HG03354 (cell line): ENCODE data around the gene FOXC2.

ENCODE experiments used
- ATAC-seq: cut with Tn5 transposase; IDR thresholded peaks from one replicate; pipeline ENCODE4 v1.9.1; 2021; ENCODE audit warnings: mild to moderate bottlenecking; ENCODE audit not compliant: unreplicated experiment, poor library complexity, severe bottlenecking

Gene FOXC2

DNA sequence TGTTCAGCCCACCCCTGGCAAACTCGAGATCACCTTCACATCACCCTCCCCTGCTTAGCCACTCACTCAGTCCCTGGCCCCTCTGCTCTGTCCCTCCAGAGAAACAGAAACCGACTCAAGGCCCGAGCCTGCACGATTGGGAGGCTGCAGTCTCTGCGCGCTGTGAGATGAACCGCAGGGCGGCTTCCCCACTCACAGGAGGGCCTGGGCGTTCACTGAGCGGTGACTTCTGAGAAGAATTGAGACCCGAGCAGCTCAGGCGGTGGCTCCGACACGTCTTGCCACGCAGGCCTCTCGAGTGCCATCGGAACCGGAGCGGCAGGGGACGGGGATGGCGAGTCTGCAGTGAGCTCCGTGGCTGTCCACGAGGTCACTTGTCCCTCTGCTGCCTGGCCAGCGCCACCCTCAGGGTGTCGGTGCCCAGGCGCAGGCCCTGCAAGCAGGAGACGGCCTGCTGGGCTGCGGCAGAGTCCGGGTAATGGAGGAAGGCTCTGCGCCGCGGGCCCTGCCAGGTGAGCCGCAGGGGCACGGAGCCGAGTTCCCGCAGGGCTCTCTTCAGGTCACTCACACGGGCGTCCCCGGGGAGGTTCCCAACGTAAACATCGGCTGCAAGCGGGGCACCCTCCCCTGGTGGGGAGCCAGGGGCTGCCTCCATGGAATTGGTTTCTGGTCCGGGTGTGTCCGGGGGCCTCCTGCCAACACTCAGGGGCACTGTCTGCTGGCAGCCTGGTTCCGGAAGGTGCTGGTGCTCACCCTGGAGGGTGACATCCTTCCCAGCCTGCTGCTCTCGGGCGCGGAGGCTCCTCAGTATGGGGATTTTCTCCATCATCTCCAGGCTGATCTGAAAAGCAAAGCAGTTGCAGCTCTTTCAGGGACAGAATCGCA is 34.7 kb upstream of the FOXC2 start:
- no peak for ATAC-seq

DNA sequence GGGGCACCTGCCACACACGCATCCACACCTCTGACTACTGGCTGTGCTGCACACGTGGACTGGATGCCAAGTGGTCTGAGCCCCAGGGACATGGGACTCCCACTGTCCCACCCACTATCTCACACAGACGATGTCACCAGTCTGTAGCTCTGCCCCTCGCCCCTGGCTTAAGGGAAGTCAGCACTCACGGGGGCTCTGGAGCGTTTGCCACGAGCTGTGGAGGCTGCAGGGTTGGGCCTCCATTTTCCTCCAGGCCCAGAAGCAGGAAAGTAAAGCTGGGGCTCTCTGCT is 34.2 kb upstream of the FOXC2 start:
- ATAC-seq: no peak

DNA sequence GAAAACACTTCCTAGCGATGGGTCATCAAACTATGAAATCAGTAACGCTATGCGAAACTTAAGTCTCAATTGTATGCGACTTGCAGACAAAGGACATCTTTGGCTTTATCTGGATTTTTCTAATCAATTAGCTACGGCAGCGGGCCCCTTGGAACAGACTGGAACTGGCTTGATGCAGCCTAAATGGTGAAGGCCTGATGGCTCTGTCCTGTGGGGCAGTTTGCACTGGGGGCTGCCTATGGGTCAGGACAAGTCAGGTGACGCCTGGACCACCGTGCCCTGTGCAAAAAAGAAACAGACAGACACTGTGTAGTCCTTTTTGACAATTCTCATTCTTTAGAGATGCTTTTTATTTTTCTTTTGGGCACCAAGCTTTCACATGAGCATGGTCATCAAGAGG is 33.6 kb upstream of the FOXC2 start:
- ATAC-seq: no peak

GRCh38 chr16:86533767-86534351 is 32.8 kb upstream of the FOXC2 start:
- no peak for ATAC-seq

DNA sequence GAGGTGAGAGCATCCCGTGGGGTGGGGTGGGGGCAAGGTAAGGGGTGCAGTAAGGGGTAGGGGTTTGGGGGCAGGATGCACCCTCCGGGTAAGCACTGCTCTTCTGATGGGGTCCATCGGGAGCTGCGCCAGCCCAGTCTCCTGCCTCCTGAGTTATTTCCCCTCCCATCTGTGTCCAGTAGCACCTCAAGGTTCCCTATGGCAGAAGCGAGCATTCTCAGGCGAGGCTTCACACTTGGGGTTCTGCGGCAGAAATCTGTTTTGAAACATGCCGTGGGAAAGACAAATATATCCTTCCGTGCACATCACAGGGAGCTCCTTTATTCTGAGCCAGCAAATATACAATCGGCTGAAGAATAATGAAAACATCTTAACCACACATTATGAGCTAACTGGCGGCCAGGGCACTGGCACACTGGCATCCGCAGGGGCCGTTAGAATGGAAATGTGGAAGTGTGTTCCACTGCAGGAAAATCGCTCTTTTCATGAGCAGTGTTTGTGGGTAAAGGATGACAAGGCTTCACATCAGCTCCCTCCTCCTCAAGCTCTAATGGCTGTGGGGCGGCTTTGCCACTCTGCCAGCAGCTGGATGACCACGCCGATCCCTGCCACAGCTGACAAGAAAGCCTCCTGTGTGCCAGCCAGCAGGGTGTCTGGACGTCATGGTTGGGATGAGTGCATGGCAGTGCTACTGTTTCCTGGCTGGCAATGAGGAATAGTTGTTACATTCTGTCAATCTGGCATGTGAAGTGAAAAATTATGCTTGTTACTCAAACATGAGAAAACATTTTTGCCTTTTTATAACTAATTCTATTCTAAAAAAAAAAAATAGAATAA is 31.6 kb upstream of the FOXC2 start:
- no peak for ATAC-seq

GRCh38 chr16:86536621-86537020 is 30.0 kb upstream of the FOXC2 start:
- no peak for ATAC-seq

- no peak for ATAC-seq
Observed at GRCh38 chr16:86537486-86537885, 29.1 kb upstream of the FOXC2 start.

GRCh38 chr16:86538196-86538780 is 28.3 kb upstream of the FOXC2 start:
- ATAC-seq: no peak

DNA sequence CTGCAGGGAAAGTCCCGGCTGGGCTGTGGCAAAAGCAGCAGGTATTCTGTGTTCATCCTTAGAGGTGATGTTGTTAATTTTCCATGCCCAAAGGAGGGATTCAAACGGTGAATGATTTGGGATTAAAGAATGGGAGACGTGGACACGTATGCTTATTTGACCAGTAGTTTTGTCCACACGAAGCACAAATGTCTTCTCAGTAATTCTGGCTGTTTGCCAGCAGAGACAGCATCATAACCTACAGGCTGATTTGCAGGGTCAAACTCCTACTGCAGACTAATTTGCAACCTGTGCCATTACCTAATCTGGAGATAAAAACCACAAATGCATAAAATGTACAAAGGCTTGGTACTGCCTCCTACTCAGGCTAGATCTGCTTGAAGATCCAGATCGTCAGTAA is 25.7 kb upstream of the FOXC2 start:
- ATAC-seq: no peak

GRCh38 chr16:86541560-86541959 is 25.1 kb upstream of the FOXC2 start:
- no peak for ATAC-seq

DNA sequence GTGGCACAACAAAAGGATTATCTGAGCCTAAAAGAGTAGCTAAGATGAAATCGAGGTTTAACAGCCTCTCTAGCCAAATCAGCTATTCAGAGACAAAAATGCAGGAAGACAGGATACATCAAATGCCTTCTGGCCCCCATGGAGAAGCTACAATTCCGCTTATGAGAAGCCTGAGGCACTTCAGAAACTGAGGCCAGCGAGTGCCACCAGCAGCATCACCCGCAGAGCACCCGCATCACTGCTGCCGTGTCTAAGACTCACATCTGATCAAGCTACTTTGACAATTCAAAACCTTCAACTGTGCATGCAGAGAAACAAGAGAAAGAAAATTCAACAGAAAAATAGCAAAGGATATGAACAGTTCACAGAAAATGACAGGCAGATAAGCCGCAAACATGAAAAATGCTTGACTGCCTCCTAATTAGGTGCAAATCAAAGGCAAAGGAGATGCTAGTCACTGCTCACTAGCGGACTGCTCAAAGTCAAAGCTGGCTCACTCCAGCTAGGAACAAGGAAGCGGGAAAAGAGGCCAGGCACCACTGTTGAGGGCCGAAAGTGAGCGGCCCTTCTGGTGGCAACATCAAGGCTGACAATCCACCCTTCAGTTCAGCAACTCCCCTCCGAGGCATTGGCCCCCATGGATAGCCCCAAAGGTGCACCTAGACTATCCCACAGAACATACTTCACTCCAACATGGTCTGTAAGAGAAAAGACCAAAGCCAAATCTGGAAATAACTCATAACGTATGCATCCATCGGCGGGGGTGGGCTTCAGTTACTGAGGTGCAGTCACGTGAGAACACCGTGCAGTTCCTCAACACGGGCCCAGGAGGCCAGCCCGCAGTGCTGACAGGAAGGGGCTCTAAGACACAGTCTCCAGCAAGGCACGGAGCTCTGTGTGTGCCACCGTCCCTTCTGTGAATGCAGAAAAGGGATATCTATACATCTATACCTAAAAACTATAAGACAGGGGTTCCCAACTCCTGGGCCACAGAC is 23.6 kb upstream of the FOXC2 start:
- no peak for ATAC-seq

GRCh38 chr16:86545481-86545880 is 21.1 kb upstream of the FOXC2 start:
- ATAC-seq: no peak

- no peak for ATAC-seq
Observed at GRCh38 chr16:86545954-86546637, 20.5 kb upstream of the FOXC2 start.

DNA sequence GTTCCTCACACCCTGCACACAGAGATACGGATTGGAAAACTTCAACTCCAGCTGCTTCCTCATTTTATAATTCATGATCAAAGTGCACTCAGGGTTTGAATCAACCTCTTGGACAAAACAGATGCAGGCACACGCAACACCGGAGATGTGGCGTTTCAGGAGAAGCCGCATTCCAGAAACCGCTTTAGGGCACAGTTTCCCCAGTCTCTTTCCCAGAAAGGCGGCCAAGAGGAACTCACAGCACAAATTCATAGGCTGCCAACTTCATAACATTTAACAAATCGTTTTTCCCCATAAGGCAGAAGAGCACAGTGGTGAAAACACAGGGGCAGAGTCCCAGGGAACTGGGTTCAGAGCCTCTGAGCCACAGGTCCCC is 20.0 kb upstream of the FOXC2 start:
- ATAC-seq: no peak

GRCh38 chr16:86547286-86547685 is 19.3 kb upstream of the FOXC2 start:
- no peak for ATAC-seq

DNA sequence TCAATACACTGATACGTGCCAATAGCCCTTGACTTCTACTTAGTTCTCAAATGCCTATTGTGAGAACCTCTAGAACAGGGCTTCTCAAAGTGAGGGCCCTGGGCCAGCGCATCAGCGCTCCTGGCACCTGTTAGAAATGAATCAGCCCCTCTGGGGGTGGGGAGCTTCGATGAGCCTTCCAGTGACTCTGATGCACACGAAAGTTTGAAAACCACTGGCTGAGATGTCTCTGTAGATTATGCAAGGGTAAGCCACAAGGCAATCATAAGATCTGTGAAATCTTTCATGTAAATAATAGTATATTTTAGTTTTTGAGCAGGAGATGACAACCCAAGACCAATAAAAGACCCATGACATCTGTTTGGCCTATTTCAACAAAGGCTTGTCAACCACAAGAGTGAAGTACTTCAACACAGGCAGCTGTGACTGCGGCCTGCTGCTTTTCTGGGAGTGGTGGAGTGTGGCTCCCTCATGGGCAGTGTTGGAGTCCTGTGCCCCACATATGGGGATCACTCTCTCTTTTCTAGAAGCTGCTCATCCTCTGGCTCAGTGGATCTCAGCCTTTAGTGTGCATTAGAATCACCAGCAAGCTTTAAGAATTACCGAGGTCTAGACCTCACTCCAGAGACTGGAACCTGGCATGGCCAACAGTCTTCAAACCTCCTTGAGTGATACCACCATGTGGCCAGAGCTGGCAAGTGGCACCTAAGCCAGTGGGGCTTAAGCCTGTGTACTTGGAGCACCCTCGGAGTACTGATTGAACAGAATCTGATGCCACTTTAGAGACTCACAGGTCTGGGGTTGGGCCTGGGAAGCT is 17.3 kb upstream of the FOXC2 start:
- ATAC-seq: no peak

- no peak for ATAC-seq
Observed at GRCh38 chr16:86549893-86550190, 16.8 kb upstream of the FOXC2 start.

- no peak for ATAC-seq
Observed at GRCh38 chr16:86550281-86550680, 16.3 kb upstream of the FOXC2 start.
